ENCODE measurements around the gene AIMP1.
A peak's percentile ranks its signal among the peaks of the same experiment; 100 is the strongest.

The AIMP1 gene

GRCh38 chr4:106368678-106369077, 52.3 kb downstream of the AIMP1 start, which contains the start of gene GIMD1:
TSS of gene GIMD1 (minus strand) at chr4:106368778. CDS start at chr4:106367435, 1,343 bp downstream.
- DNase-seq (ENCODE audit: extremely low read depth, low read depth), result no peak
- TF ChIP-seq CTCF (IDR thresholded peaks at IDR 0.05; ENCODE audit: low read depth, low read length, missing control alignments), result no peak
- H3K4me3 ChIP-seq (replicated peaks; ENCODE audit: low read depth, low read length), result no peak within 1 kb of the TSS

DNA sequence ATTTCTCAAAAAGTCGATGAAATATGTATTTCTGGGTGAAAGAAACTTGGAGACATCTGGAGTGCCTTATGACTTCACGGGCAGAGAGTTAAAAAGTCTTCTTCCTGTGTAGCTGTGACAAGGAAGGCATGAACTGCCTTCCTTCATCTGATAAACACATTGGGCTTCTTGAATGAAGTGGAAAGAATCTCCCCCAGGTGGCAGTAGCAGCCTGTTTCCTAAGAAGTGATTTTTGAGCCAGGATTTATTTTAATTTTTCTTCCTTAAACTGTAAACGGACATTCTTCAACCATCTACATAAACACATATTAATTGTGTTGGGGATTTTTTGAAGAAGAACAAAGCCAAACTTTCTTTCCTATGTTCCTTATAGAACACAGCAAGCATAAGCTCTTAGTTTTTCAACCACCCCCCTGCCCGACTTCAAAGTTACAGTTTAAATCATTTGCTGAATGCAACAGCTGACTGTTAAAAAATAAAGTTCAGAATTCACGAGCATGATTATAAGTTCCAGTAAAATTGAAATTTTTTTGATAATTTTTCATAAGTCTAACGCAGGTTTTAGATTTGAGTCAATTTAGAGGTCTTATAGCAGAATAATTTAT, 53.2 kb downstream of the AIMP1 start:
- TF ChIP-seq CTCF (IDR thresholded peaks at IDR 0.05; ENCODE audit: low read depth, low read length, missing control alignments), result peak; percentile 67
- H3K4me3 ChIP-seq (replicated peaks; ENCODE audit: low read depth, low read length), result no peak overlapping the region
- peak; percentile 75 for DNase-seq (ENCODE audit: extremely low read depth, low read depth)

DNA sequence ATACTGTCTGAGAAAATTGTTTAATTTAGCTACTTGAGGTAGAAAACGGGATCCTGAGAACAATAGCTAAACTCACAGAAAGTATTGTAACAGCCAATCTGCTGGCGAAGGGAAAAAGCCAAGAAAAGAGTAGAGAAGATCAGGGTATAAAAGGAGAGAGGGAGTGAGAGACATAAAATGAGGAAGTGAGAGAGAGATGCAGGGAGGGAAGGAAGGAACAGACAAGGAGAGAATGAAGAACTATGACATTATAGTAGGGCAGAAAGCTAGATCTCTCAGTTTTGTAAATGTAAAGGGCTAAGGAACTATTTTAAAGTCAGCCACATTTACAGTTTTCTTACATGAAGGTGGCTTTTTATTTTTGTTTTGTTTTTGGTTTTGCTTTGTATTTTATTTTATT, 53.9 kb downstream of the AIMP1 start:
- TF ChIP-seq CTCF (IDR thresholded peaks at IDR 0.05; ENCODE audit: low read depth, low read length, missing control alignments), result no peak
- H3K4me3 ChIP-seq (replicated peaks; ENCODE audit: low read depth, low read length), result no peak overlapping the region
- no peak for DNase-seq (ENCODE audit: extremely low read depth, low read depth)

- H3K4me3 ChIP-seq (replicated peaks; ENCODE audit: low read depth, low read length), result no peak overlapping the region
- TF ChIP-seq CTCF (IDR thresholded peaks at IDR 0.05; ENCODE audit: low read depth, low read length, missing control alignments), result no peak
- no peak for DNase-seq (ENCODE audit: extremely low read depth, low read depth)
These were observed 54.8 kb downstream of the AIMP1 start for GRCh38 chr4:106371161-106371560.

DNA sequence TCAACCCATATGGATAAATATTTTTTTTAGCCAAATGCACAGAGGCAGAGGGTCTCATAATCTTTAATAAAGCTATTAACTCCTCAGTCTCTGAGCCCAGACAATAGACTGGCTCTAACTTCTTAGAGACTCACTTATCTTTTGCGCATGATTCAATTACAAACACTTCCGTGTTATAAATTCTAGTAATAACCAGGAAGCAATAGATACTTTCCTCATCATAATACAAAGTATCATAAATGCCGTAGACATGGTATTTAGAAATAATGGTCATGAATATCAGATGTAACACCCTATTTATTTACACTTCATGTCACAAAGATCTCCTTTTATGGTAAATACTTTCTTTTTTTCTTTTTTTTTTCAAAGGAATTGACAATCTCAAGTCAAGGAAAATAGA, 56.7 kb downstream of the AIMP1 start:
- no peak for TF ChIP-seq CTCF (IDR thresholded peaks at IDR 0.05; ENCODE audit: low read depth, low read length, missing control alignments)
- H3K4me3 ChIP-seq (replicated peaks; ENCODE audit: low read depth, low read length), result no peak overlapping the region
- DNase-seq (ENCODE audit: extremely low read depth, low read depth), result no peak

DNA sequence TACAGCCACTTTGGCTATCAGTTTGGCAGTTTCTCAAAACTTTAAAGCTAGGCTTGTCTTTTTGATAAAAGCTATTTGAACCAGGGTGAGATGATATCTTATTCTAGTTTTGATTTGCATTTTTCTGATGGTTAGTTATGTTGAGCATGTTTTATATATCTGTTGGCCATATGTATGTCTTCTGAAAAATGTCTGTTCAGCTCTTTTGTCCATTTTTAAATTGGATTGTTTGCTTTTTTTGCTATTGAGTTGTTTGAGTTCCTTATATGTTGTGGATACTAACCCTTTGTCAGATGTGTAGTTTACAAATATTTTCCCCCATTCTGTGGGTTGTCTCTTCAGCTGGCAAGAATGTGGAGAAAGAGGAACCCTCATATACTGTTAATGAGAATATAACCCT, 63.8 kb downstream of the AIMP1 start:
- no peak for DNase-seq (ENCODE audit: extremely low read depth, low read depth)
- no peak for TF ChIP-seq CTCF (IDR thresholded peaks at IDR 0.05; ENCODE audit: low read depth, low read length, missing control alignments)
- H3K4me3 ChIP-seq (replicated peaks; ENCODE audit: low read depth, low read length), result no peak overlapping the region

DNA sequence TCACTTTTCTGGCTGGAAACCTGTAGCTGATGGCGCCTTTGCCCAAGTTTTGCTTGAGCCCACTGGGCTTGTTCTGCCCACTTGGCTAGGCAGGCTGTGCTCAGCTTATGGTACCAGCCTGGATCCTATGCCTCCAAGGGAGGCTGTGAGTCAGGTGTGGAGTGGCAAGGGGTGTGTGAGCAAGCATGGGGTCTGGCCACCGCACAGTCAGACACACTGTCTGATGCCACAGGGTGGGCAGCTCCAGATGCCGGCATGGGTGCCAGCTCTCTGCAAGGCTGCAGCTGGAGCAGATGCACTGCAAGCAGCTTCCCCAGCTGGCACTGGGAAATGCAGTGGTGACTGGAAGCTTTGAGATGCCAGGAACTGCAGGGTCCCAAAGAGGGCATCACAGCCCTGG, 68.5 kb downstream of the AIMP1 start:
- no peak for TF ChIP-seq CTCF (IDR thresholded peaks at IDR 0.05; ENCODE audit: low read depth, low read length, missing control alignments)
- no peak overlapping the region for H3K4me3 ChIP-seq (replicated peaks; ENCODE audit: low read depth, low read length)
- no peak for DNase-seq (ENCODE audit: extremely low read depth, low read depth)
